ENCODE measurements around the gene G6PD. TPM values are rescaled to one million over a fixed set of nuclear protein-coding genes. Genes with fewer than 3 reads are reported as not detected.

Gene G6PD
- total RNA-seq, 1 experiment from 2014 or later, result 180 TPM

DNA sequence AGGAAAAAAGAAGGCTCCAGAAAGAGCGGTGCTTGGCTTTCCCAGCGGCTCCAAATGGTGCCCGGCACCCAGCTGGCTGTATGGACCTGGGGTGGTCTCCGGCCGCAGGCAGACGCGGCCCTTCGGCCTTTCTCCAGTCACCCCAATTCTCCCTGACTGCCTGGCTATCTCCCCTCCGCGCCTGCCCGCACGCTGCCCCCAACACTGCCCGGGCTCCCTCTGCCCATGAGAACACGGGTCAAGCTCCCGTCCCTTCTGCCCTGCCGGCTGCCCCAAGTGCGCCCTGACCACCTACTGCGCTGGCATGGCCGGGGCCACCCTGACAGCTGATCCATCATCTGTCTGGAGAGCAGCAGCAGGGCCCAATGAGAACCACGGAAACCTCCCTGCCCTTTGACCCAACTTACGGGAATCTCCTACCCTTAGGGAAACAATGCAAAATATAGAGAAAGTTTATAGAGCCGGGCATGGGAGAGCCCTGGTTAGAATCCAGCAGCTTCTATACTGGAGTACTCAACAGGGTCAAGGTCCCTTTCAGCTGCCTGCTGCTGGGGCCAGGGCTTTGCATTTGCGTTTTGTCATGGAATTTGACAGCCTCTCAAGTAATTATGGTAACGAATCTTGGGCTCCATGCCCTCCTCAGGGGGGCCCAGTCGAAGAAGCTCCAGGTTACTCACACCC is 29.4 kb downstream of the G6PD start:
- Mint-ChIP-seq H3K27me3 (ENCODE audit: unreplicated experiment) (no peaks in the 10 kb centered on the region), H3K4me3 (ENCODE audit: low read depth, unreplicated experiment) (peak overlapping the region; percentile 81), H3K36me3 (ENCODE audit: insufficient read depth, unreplicated experiment) (peaks cover 22% of the 10 kb centered on the region), H3K4me1 (ENCODE audit: low read depth, unreplicated experiment) (peaks cover 6% of the 10 kb centered on the region), H3K27ac (ENCODE audit: unreplicated experiment) (no peak overlapping the region), H3K9me3 (ENCODE audit: low read depth, unreplicated experiment) (no peaks in the 10 kb centered on the region)
- no TSS peak for BruUV-seq (replicated peaks)
- CTCF ChIA-PET, result interaction anchor here (0.8 kb wide), 1 partner anchor 31 kb away, joined by 3 read pairs; the partner anchor contains the start of gene UBL4A
- TF ChIP-seq CTCF (IDR thresholded peaks at IDR 0.05; ENCODE audit: unreplicated experiment), result no peak
- no peak for DNase-seq
- intact Hi-C loops (cut with micrococcal nuclease; ENCODE audit: unreplicated experiment), result no loop called here

DNA sequence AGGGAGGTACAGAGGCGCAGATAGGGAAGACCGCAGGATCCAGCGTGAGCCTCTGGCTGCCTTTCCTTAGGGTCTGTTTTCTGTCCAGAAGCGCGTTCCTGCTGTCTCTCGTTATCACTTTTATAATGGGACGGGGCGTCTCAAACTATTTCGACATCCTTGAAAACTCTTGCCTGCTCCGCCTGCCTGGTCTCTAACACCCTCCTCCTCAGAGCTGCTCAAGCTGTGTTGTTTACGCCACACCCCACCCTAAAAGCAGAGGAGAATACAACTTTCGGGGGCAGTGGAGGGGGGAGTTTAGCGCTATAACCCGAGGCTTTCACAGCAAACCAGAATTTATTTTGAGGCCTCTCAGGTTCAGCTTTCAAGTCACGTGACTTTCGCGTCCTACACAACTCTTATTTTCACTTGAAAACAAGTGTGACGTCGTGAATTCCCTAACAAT is 30.0 kb downstream of the G6PD start:
- TF ChIP-seq CTCF (IDR thresholded peaks at IDR 0.05; ENCODE audit: unreplicated experiment), result no peak
- BruUV-seq (replicated peaks), result no TSS peak
- no peak overlapping the region for H3K27ac Mint-ChIP-seq (ENCODE audit: unreplicated experiment)
- no peaks in the 10 kb centered on the region for H3K27me3 Mint-ChIP-seq (ENCODE audit: unreplicated experiment)
- DNase-seq, result no peak
- peaks cover 6% of the 10 kb centered on the region for H3K4me1 Mint-ChIP-seq (ENCODE audit: low read depth, unreplicated experiment)
- intact Hi-C loops (cut with micrococcal nuclease; ENCODE audit: unreplicated experiment), result no loop called here
- H3K4me3 Mint-ChIP-seq (ENCODE audit: low read depth, unreplicated experiment), result peak overlapping the region; percentile 81
- CTCF ChIA-PET, result interaction anchor here (0.8 kb wide), 1 partner anchor 31 kb away, joined by 3 read pairs; the partner anchor contains the start of gene UBL4A
- no peaks in the 10 kb centered on the region for H3K9me3 Mint-ChIP-seq (ENCODE audit: low read depth, unreplicated experiment)
- H3K36me3 Mint-ChIP-seq (ENCODE audit: insufficient read depth, unreplicated experiment), result peaks cover 22% of the 10 kb centered on the region

GRCh38 chrX:154515966-154516655 is 30.5 kb downstream of the G6PD start, which contains the start of gene FAM3A:
Gene FAM3A (minus strand): TSS chrX:154516232. CDS start chrX:154515772, 460 bp downstream.
- Mint-ChIP-seq H3K27me3 (ENCODE audit: unreplicated experiment) (no peaks in the 10 kb centered on the region), H3K27ac (ENCODE audit: unreplicated experiment) (peak within 1 kb of the TSS; percentile 77), H3K4me1 (ENCODE audit: low read depth, unreplicated experiment) (peaks cover 6% of the 10 kb centered on the region), H3K4me3 (ENCODE audit: low read depth, unreplicated experiment) (peak within 1 kb of the TSS; percentile 81), H3K9me3 (ENCODE audit: low read depth, unreplicated experiment) (no peaks in the 10 kb centered on the region), H3K36me3 (ENCODE audit: insufficient read depth, unreplicated experiment) (peaks cover 22% of the 10 kb centered on the region)
- BruUV-seq (replicated peaks), result no TSS peak
- TF ChIP-seq CTCF (IDR thresholded peaks at IDR 0.05; ENCODE audit: unreplicated experiment), result no peak
- DNase-seq, result peak; percentile 95
- intact Hi-C loops (cut with micrococcal nuclease; ENCODE audit: unreplicated experiment), result no loop called here
- CTCF ChIA-PET, result no interaction called here

DNA sequence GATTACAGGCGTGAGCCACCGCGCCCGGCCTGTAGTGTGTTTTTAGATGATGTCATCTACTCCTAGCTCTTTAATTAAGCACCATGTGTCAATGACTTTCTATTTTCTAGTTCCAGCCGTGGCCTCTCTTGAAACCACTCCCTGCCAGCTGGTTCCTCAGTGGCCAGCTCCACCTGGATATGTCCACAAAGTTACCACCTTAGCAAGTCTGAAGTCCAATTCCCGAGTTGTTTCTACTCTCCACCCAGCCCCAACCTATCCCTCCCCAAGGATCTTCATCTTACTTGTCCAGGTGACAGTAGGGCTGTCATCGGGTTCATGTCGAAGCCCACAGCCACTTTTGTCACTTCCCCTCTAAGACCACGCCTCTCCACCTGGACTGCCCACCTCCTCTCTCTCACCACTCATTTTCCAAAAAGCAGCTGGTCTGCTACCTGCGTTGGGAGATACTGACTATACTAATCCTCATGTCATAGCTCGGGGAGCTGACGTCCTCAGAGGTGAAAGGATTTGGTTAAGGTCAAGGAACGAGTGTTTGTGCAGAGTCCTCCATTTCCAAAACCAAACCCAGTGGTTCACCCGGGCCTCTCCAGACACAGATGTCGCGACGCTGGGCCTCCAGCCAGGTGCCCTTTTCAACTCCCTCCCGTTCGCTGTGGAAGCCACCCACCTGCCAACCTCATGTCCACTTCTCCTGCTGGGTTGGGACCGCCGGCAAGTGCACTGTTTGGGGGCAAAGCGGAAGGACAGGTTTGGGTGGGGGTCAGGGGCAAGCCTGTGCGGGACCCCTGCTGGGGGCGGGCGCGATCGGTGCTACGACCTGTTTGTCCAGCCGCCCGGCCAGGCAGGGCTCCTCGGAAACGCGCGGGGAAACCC is 31.3 kb downstream of the G6PD start:
- H3K9me3 Mint-ChIP-seq (ENCODE audit: low read depth, unreplicated experiment), result no peaks in the 10 kb centered on the region
- H3K27ac Mint-ChIP-seq (ENCODE audit: unreplicated experiment), result peak overlapping the region; percentile 77
- H3K27me3 Mint-ChIP-seq (ENCODE audit: unreplicated experiment), result no peaks in the 10 kb centered on the region
- H3K4me3 Mint-ChIP-seq (ENCODE audit: low read depth, unreplicated experiment), result peak overlapping the region; percentile 81
- intact Hi-C loops (cut with micrococcal nuclease; ENCODE audit: unreplicated experiment), result no loop called here
- peaks cover 28% of the 10 kb centered on the region for H3K36me3 Mint-ChIP-seq (ENCODE audit: insufficient read depth, unreplicated experiment)
- CTCF ChIA-PET, result no interaction called here
- no peak for TF ChIP-seq CTCF (IDR thresholded peaks at IDR 0.05; ENCODE audit: unreplicated experiment)
- TSS peak; percentile 50 for BruUV-seq (replicated peaks)
- DNase-seq, result no peak
- peaks cover 6% of the 10 kb centered on the region for H3K4me1 Mint-ChIP-seq (ENCODE audit: low read depth, unreplicated experiment)

Measured in Calu3 (cell line).